Testis (tissue), 2 donors: Measurements from ENCODE around the gene CD151.

ENCODE experiments used
- POLR2A ChIP-seq: fragments of 450-650 bp; IDR thresholded peaks from one replicate; pipeline ENCODE4 v1.6.1; 2017; ENCODE audit warnings: antibody characterized with exemption, mild to moderate bottlenecking, moderate library complexity
- TF ChIP-seq, protein P1 (sequence below), 3 experiments: fragments of 450-650 bp in 2 of 3; fragments of 200-600 bp in 1 of 3; sonication (generic) in 1 of 3; IDR thresholded peaks; one replicate each; pipeline ENCODE4 v1.5.1; 2016 to 2019; ENCODE audit warnings: antibody characterized with exemption in 3 of 3, mild to moderate bottlenecking in 2 of 3, moderate library complexity in 1 of 3

DNA sequence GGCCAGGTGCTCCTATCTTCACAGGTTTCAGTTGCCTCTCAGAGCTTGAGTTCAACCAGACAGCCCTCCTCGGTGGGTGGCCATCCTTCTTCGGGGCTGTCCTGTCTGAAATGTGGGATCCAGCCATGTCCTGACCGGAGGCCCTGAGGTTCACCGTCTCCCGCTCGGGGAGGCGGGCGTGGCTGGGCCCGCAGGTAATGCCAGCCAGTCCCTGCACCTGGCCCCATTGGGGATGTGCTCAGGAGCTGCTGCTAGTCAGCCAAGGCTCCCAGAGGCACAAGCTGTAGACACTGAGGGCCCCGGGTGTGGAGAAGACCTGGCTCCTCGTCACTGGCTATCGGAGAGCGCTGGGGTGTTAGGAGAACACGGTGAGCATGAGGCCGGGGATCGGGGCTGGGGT, 42.5 kb downstream of the CD151 start:
- TF ChIP-seq, protein P1, sequence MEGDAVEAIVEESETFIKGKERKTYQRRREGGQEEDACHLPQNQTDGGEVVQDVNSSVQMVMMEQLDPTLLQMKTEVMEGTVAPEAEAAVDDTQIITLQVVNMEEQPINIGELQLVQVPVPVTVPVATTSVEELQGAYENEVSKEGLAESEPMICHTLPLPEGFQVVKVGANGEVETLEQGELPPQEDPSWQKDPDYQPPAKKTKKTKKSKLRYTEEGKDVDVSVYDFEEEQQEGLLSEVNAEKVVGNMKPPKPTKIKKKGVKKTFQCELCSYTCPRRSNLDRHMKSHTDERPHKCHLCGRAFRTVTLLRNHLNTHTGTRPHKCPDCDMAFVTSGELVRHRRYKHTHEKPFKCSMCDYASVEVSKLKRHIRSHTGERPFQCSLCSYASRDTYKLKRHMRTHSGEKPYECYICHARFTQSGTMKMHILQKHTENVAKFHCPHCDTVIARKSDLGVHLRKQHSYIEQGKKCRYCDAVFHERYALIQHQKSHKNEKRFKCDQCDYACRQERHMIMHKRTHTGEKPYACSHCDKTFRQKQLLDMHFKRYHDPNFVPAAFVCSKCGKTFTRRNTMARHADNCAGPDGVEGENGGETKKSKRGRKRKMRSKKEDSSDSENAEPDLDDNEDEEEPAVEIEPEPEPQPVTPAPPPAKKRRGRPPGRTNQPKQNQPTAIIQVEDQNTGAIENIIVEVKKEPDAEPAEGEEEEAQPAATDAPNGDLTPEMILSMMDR (IDR thresholded peaks at IDR 0.05) = no peak
- no peak for TF ChIP-seq POLR2A
